ENCODE results near the gene HNF1B.

The HNF1B gene

DNA sequence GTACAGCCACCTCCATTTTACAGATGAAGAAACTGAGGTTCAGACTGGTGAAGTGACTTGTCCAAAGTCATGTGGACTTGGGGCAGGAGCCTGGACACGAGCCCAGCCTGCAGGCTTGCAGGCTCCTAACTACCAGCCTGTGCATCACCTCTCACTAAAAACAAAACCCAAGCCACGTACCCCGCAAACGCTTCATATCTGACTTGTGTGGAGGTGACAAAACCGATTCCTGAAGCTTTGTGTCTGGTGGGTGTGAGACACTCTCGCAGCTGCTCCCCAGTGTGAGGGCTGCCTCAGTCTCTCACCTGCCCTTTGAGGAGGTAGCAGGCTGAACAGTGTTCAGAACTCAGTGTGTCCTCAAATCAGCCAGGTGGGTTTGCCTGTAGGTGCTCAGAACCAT, 8.4 kb downstream of the HNF1B start:
- DNase-seq (ENCODE audit: low read depth) = no peak

- no peak for DNase-seq (ENCODE audit: low read depth)
These were observed 9.7 kb downstream of the HNF1B start for GRCh38 chr17:37735165-37735564.

GRCh38 chr17:37732316-37732715, 12.5 kb downstream of the HNF1B start:
- no peak for DNase-seq (ENCODE audit: low read depth)

GRCh38 chr17:37731056-37731455, 13.8 kb downstream of the HNF1B start:
- no peak for DNase-seq (ENCODE audit: low read depth)

DNA sequence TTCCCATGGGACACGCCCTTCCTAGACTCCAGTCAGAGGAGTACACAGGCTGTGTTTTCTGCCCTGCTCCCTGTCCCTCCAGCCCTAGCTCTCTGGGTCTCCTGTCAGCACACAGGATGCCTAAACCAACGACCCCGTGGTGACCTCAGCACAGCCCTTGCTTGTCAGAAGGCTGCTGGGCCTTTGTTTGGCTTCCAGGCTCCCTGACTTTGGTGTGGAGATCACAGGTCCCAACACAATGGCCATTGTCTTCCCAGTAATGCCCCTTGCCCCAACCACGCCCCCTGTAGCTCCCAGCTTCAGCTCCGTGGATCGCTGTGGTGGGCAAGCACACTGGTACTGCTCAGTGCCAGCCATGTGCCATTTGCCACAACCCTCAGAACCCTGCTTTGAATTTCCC, 15.0 kb downstream of the HNF1B start:
- no peak for DNase-seq (ENCODE audit: low read depth)

DNA sequence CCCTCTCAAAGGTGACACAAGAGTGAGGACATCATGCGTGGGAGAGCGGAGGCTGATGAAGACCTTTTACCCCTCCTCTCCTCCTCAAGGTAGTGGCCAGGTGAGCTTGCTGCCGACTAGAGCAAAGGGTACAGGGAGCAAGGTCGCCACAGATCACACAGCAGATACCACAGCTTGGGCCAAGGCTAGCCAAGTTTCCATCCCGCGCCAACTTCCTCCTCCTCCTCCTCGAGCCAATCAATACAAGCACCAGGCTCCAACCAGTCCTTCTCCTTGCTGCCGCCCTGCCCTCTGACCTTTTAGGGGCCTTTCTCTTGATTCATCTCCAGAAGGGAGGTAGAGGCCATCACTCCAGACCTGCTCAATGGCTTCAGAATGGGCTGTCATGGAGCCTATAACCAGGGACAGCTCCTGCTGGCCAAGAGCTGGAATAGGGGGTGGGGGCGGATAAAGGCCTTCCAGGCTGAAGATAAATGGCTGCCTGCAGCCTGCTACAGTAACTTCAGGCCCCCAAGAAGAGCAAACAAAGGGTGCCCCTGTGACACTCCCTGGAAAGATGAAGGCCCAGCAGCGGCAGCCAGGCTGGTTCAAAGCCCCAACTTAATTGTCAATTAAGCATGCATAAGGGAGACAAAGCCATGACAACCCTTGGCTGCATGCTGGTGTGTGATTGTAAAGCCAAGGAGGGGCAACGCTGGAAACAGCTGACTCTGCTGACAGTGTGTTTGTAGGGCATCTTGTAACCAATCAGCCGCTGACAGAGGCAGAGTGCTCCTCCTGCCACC, 17.8 kb downstream of the HNF1B start:
- DNase-seq (ENCODE audit: low read depth) = no peak

DNA sequence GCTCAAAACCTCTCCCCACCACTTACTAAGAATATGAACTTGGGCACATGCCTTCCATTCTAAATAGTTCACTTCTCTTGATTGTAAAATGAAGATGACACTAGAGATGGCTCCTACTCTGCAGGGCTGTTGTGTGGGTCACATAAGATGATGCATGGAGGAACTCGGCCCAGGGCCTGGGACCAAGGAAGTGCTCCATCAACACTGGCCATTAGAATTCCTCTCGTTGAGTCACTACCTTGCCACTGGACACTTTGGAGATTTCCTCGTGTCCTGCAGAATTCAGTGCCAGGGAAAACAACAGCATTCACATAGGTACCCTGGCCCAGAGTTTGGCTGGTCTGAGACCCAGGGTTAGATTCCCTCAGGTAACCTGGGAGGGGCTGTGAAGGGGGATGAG, 18.6 kb downstream of the HNF1B start:
- DNase-seq (ENCODE audit: low read depth) = no peak

DNA sequence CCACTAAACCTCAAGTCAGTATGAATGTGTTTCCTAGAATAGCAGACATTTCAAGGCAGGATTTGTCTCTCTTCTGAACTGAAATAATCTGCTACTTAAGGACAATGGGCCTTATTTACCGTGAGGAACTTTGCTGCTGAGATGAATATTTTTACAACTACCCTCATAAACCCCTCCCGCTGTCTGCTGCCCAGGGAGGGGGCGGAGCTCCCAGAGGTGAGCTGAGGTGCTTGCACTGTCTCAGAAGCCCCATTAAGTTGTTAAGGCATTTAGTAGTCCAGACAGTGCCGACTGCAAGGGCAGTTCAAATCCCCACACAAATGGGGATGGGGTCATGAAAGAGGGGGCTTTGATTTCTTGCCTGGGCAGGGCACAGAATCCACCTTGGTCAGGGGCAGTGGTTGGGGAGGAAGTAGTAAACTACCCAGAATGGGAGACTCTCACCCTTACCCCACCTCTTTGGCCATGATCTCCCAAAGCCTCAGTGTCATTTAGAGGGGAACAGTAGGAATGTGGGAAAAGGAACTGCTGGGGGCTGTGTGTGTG, 19.2 kb downstream of the HNF1B start:
- DNase-seq (ENCODE audit: low read depth) = no peak

DNA sequence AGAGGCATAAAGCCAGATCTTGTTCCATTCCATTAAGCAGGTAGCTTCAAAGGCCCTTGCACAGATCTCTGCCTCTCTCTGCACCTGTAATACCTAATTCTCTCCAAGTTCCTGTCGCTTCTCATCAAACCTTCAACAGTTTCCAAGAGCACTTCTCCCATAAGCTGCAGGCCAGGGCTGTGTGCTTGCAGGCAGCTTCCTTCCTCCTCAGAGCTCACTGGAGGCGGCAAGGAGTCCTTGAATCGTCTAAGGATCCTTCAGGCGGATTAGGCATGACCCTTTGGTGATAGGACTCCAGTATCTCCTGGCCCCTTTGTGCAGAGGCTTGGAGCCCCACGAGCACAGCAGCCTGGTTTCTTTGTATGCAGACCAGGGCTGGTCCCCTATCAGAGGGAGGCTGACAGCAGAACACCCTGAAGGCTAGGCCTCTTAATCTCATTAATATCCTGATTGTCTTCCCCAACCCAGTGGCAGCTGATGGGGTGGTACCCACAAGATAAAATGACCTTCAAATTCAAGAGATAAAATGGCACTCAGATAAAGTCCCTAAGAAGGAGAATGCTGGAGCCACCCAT, 19.8 kb downstream of the HNF1B start:
- no peak for DNase-seq (ENCODE audit: low read depth)

- no peak for DNase-seq (ENCODE audit: low read depth)
These were observed 23.9 kb downstream of the HNF1B start for GRCh38 chr17:37720989-37721388.

DNA sequence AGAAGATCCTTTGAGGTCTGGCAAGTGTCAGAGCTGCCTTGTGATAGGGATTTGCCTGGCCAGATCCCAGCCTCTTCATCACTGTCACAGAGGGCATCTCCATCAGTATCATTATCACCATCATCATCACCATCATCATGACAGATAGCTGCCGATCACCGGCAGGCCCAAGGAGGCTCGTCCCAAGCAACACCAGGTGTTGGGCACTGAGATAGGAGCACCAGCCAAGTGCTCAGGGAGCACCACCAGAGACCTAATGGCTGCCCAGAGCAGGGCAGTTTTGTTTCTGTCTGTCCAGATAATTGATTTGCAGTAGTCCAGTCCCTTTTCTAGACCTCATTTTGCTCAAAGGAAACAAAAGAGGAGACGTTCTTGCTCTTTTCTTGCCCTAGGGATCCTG, 25.0 kb downstream of the HNF1B start:
- no peak for DNase-seq (ENCODE audit: low read depth)

DNA sequence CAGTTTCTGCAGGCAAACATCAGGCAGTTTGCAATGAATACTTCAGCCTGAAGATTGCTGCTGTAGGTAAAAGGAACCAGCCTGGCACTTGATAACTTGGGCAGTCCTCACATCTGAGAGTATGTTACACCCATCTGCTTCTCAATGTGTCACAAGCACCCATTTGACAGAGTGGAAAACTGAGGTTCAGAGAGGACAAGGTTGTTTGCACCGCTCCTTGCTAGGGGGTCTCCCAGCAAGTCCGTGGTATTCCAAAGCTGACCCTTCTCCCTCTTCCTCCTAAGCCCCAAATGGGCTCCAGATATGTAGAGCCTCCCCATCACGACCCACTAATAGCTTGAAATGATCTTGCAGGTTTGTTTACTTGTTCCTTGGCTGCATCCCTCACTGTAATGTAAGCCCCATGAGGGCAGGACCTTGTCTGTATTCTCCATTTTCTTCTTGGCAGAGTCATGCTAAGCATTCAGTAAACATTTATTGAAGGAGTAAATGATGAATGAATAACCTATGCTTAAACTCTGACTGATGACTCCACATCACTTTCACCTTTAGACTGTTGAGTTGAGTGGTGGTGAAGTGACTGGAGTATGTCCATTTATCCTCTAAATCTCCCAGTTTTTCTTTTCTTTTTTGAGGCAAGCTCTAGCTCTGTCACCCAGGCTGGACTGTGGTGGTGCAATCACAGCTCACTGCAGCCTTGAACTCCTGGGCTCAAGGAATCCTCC, 26.4 kb downstream of the HNF1B start:
- DNase-seq (ENCODE audit: low read depth) = no peak

DNA sequence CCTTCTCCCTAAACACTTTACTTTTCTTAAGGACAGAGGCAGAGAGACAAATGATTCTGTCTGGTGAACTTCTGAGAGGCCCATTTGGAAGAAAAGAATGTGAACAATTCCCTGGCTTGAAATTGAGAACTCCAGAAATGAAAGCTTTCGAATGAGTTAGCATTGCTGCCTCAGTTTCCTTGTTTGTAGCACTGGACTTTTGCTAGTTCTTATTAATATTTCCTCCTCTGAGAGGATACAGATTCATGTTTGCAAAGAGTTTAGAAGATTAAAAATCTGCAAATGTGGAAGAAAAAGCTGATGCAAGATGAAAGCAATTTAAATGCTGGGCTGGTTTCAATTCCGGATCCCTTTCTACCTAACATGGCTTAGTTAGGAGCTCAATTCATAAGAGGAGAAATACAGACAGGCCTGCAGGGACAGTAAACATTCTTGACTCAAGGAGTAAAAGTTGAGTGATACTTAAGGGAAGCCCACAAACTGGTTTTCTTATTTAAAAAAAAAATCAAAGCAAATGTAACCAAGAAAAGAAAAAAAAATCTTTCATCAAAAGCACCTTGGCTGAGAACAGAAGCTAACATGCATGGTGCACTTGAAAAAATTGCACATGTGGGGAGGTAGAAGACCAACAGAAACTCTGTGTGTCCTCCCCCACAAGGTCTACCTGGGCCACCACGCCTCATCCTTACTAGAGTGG, 27.1 kb downstream of the HNF1B start:
- no peak for DNase-seq (ENCODE audit: low read depth)

GRCh38 chr17:37714897-37715296, 30.0 kb downstream of the HNF1B start:
- no peak for DNase-seq (ENCODE audit: low read depth)

- no peak for DNase-seq (ENCODE audit: low read depth)
These were observed 31.2 kb downstream of the HNF1B start for GRCh38 chr17:37713624-37714023.

- no peak for DNase-seq (ENCODE audit: low read depth)
These were observed 31.8 kb downstream of the HNF1B start for GRCh38 chr17:37713028-37713431.

GRCh38 chr17:37711113-37711512, 33.7 kb downstream of the HNF1B start:
- DNase-seq (ENCODE audit: low read depth) = no peak

DNA sequence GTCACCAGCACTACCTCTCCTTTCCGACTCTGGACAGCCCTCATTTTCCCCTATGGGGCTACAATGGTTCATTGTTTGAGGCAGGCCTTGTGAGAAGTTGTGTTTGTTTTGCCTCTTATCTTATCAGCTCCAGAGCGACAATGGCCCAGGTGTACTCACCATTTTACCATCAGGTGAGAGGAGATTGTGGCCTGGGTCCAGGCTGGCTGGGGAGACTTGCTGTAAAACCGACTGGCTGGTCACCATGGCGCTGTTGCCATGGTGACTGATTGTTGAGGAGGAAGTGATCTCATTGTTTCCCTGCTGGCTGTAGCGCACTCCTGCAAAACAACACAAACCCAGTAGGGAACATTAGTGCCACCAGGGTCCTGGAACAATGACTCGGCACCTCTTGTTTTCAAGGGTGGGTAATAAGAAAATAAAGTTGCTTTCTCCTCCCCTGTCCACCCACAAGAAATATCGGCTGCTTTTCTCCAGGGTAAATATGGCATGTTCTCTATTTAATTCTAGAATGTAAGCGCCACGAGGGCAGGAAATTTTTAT, 34.4 kb downstream of the HNF1B start:
- no peak for DNase-seq (ENCODE audit: low read depth)

- no peak for DNase-seq (ENCODE audit: low read depth)
These were observed 36.1 kb downstream of the HNF1B start for GRCh38 chr17:37708616-37709212.

GRCh38 chr17:37708008-37708615, 36.7 kb downstream of the HNF1B start:
- DNase-seq (ENCODE audit: low read depth) = no peak

GRCh38 chr17:37706446-37706845, 38.4 kb downstream of the HNF1B start:
- DNase-seq (ENCODE audit: low read depth) = no peak

All from stimulated activated CD8-positive, alpha-beta memory T cell treated with anti-CD3 and anti-CD28 coated beads, Interleukin-12 subunit alpha, Interleukin-12 subunit beta, amount 100 ng/mL, for 4 hours (primary cell).